Ishikawa (cell line): ENCODE measurements around the gene VPS41.

Experiments used
- CEBPB ChIP-seq: IDR thresholded peaks from 2 replicates; pipeline ENCODE4 v1.6.1; 2012
- CREB1 ChIP-seq: IDR thresholded peaks from 2 replicates; pipeline ENCODE4 v1.6.1; 2012; ENCODE audit warnings: low read depth
- EGR1 ChIP-seq: IDR thresholded peaks from 2 replicates; pipeline ENCODE4 v1.6.1; 2012
- EP300 ChIP-seq: IDR thresholded peaks from 2 replicates; pipeline ENCODE4 v1.6.1; 2012; ENCODE audit warnings: borderline replicate concordance
- FOXM1 ChIP-seq: IDR thresholded peaks from 2 replicates; pipeline ENCODE4 v1.6.1; 2012; ENCODE audit warnings: low read depth, borderline replicate concordance
- NFIC ChIP-seq: IDR thresholded peaks from 2 replicates; pipeline ENCODE4 v1.6.1; 2012
- RAD21 ChIP-seq: IDR thresholded peaks from 2 replicates; pipeline ENCODE4 v1.6.1; 2012; ENCODE audit warnings: low read depth
- REST ChIP-seq: IDR thresholded peaks from 2 replicates; pipeline ENCODE4 v1.6.1; 2012; ENCODE audit warnings: low read depth, mild to moderate bottlenecking
- TAF1 ChIP-seq: IDR thresholded peaks from 2 replicates; pipeline ENCODE4 v1.6.1; 2012; ENCODE audit warnings: low read depth, mild to moderate bottlenecking
- TCF12 ChIP-seq: IDR thresholded peaks from 2 replicates; pipeline ENCODE4 v1.6.1; 2012; ENCODE audit warnings: low read depth
- TEAD4 ChIP-seq: IDR thresholded peaks from 2 replicates; pipeline ENCODE4 v1.6.1; 2012
- YY1 ChIP-seq: IDR thresholded peaks from 2 replicates; pipeline ENCODE4 v1.6.1; 2012; ENCODE audit warnings: low read depth
- ZBTB7A ChIP-seq: IDR thresholded peaks from 2 replicates; pipeline ENCODE4 v1.6.1; 2012; ENCODE audit warnings: low read depth
- TF ChIP-seq, protein P1 (sequence below): IDR thresholded peaks from 2 replicates; pipeline ENCODE4 v1.6.1; 2012
- TF ChIP-seq, protein P2 (sequence below): IDR thresholded peaks from 2 replicates; pipeline ENCODE4 v1.6.1; 2012

VPS41 gene

DNA sequence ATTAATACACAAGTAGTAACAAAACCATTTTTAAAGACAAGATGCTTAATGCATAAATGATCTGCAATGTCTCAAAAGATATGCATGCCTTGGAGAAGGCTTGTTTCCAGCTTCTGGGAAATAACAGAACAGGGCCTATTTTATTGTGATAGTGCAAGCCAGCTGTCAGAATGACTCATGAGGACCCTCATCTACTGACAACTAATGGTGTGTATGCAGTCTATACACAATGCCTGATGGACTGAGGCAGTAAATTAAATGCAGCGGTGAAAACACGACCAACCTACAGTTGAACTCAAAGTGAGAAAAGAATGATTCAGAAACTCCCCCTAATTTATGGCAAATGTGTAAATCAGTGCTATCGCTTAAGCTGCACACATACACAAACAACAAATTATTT is 46.3 kb downstream of the VPS41 start:
- TF ChIP-seq EP300, result no peak
- TF ChIP-seq TAF1, result no peak
- no peak for TF ChIP-seq TEAD4
- no peak for TF ChIP-seq RAD21
- TF ChIP-seq, protein P1, sequence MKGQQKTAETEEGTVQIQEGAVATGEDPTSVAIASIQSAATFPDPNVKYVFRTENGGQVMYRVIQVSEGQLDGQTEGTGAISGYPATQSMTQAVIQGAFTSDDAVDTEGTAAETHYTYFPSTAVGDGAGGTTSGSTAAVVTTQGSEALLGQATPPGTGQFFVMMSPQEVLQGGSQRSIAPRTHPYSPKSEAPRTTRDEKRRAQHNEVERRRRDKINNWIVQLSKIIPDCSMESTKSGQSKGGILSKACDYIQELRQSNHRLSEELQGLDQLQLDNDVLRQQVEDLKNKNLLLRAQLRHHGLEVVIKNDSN, result no peak
- no peak for TF ChIP-seq YY1
- no peak for TF ChIP-seq FOXM1
- no peak for TF ChIP-seq NFIC
- no peak for TF ChIP-seq ZBTB7A
- TF ChIP-seq, protein P2, sequence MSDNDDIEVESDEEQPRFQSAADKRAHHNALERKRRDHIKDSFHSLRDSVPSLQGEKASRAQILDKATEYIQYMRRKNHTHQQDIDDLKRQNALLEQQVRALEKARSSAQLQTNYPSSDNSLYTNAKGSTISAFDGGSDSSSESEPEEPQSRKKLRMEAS, result no peak
- no peak for TF ChIP-seq CEBPB
- no peak for TF ChIP-seq CREB1
- TF ChIP-seq TCF12, result no peak
- no peak for TF ChIP-seq EGR1
- TF ChIP-seq REST, result no peak

DNA sequence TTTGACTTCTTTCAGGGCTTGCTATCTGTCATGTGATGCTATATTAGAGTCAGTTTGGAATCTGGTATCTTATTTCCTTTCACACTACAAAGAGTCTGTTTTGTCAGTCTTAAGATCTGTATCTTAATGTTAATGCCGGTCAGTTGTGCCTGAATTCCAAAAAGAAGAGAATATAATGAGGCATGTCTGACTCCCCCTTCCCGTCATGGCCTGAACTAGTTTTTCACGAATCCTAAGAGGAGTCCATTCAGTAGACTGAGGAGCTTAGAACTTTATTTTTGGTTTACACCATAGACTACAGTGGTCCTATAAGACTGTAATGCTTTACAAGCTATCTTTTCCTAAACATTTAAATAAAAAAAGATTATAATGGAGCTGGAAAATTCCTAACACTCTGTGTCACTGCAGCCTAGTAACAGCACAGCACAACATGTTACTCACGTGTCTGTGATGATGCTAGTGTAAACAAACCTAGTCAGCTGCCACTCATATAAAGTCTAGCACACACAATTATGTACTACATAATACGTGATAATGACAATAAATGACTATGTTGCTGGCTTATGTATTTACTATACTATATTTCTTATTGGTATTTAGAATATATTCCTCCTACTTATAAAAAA is 50.6 kb downstream of the VPS41 start:
- no peak for TF ChIP-seq TAF1
- TF ChIP-seq NFIC, result no peak
- no peak for TF ChIP-seq TEAD4
- TF ChIP-seq CEBPB, result no peak
- no peak for TF ChIP-seq EP300
- TF ChIP-seq EGR1, result no peak
- TF ChIP-seq YY1, result no peak
- TF ChIP-seq CREB1, result no peak
- no peak for TF ChIP-seq ZBTB7A
- TF ChIP-seq, protein P2, result no peak
- TF ChIP-seq REST, result no peak
- no peak for TF ChIP-seq FOXM1
- no peak for TF ChIP-seq TCF12
- TF ChIP-seq, protein P1, result no peak
- TF ChIP-seq RAD21, result no peak

GRCh38 chr7:38855867-38856266 is 53.1 kb downstream of the VPS41 start:
- no peak for TF ChIP-seq YY1
- TF ChIP-seq, protein P2, result no peak
- TF ChIP-seq EGR1, result no peak
- no peak for TF ChIP-seq TCF12
- no peak for TF ChIP-seq ZBTB7A
- TF ChIP-seq NFIC, result no peak
- TF ChIP-seq, protein P1, result no peak

GRCh38 chr7:38855386-38855785 is 53.6 kb downstream of the VPS41 start:
- TF ChIP-seq ZBTB7A, result no peak

DNA sequence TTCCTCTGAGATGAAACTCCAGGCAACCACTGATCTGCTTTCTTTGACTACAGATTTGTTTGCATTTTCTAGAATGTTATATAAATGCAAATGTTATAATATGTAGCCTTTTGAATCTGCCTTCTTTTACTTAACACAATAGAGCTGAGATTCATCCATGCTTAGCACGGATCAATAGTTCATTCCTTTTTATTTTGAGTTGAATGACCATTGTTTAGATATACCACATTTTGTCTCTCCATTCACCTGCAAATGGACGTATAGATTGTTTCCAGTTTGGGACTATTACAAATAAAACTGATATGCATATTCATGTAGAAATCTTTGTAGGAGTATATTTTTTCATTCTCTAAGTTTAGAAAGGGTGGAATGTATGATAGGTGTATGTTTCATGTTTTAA is 57.7 kb downstream of the VPS41 start:
- TF ChIP-seq EGR1 (no peak), EP300 (no peak), TCF12 (no peak), TEAD4 (no peak), TAF1 (no peak), RAD21 (no peak), FOXM1 (no peak), ZBTB7A (no peak), CEBPB (no peak), YY1 (no peak), CREB1 (no peak)
- TF ChIP-seq, protein P1, result no peak
- TF ChIP-seq, protein P2, result no peak
